Measurements from ENCODE around the gene CEP350. TPM values are rescaled to one million over a fixed set of nuclear protein-coding genes. Genes with fewer than 3 reads are reported as not detected.

The CEP350 gene
- polyA plus RNA-seq, 1 of the 3 experiments (the other 2 are of a cell fraction), result 2.9 TPM

DNA sequence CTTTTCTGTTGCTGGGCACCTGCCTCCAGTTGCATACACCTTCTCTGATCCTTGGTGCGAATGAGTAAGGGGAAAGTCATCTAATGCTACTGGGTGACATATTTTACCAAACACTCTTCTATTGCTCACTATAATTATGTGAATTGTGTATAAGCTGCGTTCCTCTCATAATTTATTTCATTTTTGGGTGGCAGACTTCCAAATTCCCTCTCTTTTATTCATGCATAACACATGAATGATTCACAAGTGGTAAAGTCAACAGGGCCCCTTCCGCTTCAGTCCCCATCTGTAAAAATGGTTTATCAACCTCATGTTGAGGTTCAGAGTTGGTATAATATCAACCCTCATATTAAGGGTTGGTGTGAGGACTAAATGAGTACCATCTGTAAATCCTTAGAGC lies 196.9 kb downstream of the CEP350 start:
- no peaks in the 10 kb centered on the region for H3K9me2 ChIP-seq
- peaks cover 18% of the 10 kb centered on the region for H3K79me2 ChIP-seq (ENCODE audit: insufficient read depth)
- peak overlapping the region; percentile 44 for H3K4me2 ChIP-seq
- H4K20me1 ChIP-seq (ENCODE audit: insufficient read depth), result no peaks in the 10 kb centered on the region
- H3F3A ChIP-seq (replicated peaks; ENCODE audit: insufficient read depth), result peaks cover 17% of the 10 kb centered on the region
- CTCF ChIA-PET, result interaction anchor here (0.6 kb wide), 1 partner anchor 303 kb away, joined by 3 read pairs; no protein-coding TSS in a partner anchor
- H3K9me3 ChIP-seq, result no peaks in the 10 kb centered on the region
- no peaks in the 10 kb centered on the region for H3K27me3 ChIP-seq (ENCODE audit: insufficient read depth)
- H2AFZ ChIP-seq (ENCODE audit: low read depth), result peak overlapping the region; percentile 66; the same call in 1 of the 2 replicates
- H3K4me3 ChIP-seq (ENCODE audit: low read depth in 2 of 2, low read length in 1 of 2), result no peak overlapping the region
- H3K9ac ChIP-seq, result peak overlapping the region; percentile 6; the same call in 1 of the 2 replicates
- H3K4me1 ChIP-seq (ENCODE audit: control insufficient read depth in 1 of 2, insufficient read depth in 2 of 2, low read depth in 1 of 2, low read length in 1 of 2), result peaks cover 20 to 23% of the 10 kb centered on the region in 2 experiments
- no peak for DNase-seq
- POLR2A ChIA-PET, result no interaction called here
- H3K27ac ChIP-seq (ENCODE audit: low read depth in 2 of 2, low read length in 1 of 2), result peak overlapping the region; percentile 75 to 87; a peak in 3 of 4 replicates
- WGBS (ENCODE audit: low lambda C conversion rate), result 26% methylated on average over 3 of the region's 3 CpGs
- H3K36me3 ChIP-seq (replicated peaks in 1 of 2; ENCODE audit: control insufficient read depth in 1 of 2, insufficient read depth in 2 of 2, low read length in 1 of 2), result no peaks in the 10 kb centered on the region
- TF ChIP-seq GABPA (IDR thresholded peaks at IDR 0.05; ENCODE audit: low read depth) (no peak), TCF12 (IDR thresholded peaks at IDR 0.05) (peak; percentile 85), PBX3 (IDR thresholded peaks at IDR 0.05) (peak; percentile 43), POLR2AphosphoS5 (IDR thresholded peaks at IDR 0.05; ENCODE audit: low read depth, low read length) (peak; percentile 33; the same call in 1 of the 2 replicates), EZH2phosphoT487 (IDR thresholded peaks at IDR 0.05; ENCODE audit: borderline replicate concordance, low read depth) (no peak), CTCF (IDR thresholded peaks at IDR 0.05) (no peak), JUND (IDR thresholded peaks at IDR 0.05) (peak; percentile 91), FOXM1 (IDR thresholded peaks at IDR 0.05; ENCODE audit: low read depth) (no peak), TAF1 (IDR thresholded peaks at IDR 0.05; ENCODE audit: borderline replicate concordance, low read depth, low read length) (no peak), GATA2 (CRISPR knock-in tag; IDR thresholded peaks at IDR 0.05) (no peak), NRF1 (IDR thresholded peaks at IDR 0.05; ENCODE audit: low read depth, low read length) (no peak), CHD2 (IDR thresholded peaks at IDR 0.05; ENCODE audit: low read length, partially characterized antibody) (no peak), RFX5 (IDR thresholded peaks at IDR 0.05; ENCODE audit: low read length) (no peak), YY1 (IDR thresholded peaks at IDR 0.05; ENCODE audit: low read depth) (no peak), FOSL2 (IDR thresholded peaks at IDR 0.05; ENCODE audit: borderline replicate concordance, low read depth) (peak; percentile 95), EP300 (IDR thresholded peaks at IDR 0.05; ENCODE audit: borderline replicate concordance in 1 of 2, low read depth in 1 of 2, low read length in 1 of 2) (peak in 1 of 2 experiments; percentile 70; a peak in 2 of 4 replicates), TEAD4 (IDR thresholded peaks at IDR 0.05; ENCODE audit: borderline replicate concordance, insufficient read depth) (peak; percentile 72; the same call in 1 of the 2 replicates), NFIC (IDR thresholded peaks at IDR 0.05; ENCODE audit: borderline replicate concordance) (peak; percentile 87), ZBTB33 (IDR thresholded peaks at IDR 0.05; ENCODE audit: borderline replicate concordance, low read depth) (peak; percentile 25; the same call in 1 of the 2 replicates)
- TF ChIP-seq, protein P1, sequence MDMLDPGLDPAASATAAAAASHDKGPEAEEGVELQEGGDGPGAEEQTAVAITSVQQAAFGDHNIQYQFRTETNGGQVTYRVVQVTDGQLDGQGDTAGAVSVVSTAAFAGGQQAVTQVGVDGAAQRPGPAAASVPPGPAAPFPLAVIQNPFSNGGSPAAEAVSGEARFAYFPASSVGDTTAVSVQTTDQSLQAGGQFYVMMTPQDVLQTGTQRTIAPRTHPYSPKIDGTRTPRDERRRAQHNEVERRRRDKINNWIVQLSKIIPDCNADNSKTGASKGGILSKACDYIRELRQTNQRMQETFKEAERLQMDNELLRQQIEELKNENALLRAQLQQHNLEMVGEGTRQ (IDR thresholded peaks at IDR 0.05; ENCODE audit: borderline replicate concordance, low read depth, low read length), result no peak
- TF ChIP-seq, protein P2, sequence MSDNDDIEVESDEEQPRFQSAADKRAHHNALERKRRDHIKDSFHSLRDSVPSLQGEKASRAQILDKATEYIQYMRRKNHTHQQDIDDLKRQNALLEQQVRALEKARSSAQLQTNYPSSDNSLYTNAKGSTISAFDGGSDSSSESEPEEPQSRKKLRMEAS (IDR thresholded peaks at IDR 0.05; ENCODE audit: low read depth), result peak; percentile 60
- TF ChIP-seq, protein P3, sequence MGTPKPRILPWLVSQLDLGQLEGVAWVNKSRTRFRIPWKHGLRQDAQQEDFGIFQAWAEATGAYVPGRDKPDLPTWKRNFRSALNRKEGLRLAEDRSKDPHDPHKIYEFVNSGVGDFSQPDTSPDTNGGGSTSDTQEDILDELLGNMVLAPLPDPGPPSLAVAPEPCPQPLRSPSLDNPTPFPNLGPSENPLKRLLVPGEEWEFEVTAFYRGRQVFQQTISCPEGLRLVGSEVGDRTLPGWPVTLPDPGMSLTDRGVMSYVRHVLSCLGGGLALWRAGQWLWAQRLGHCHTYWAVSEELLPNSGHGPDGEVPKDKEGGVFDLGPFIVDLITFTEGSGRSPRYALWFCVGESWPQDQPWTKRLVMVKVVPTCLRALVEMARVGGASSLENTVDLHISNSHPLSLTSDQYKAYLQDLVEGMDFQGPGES (IDR thresholded peaks at IDR 0.05; ENCODE audit: low read depth, low read length), result no peak
- TF ChIP-seq, protein P4, sequence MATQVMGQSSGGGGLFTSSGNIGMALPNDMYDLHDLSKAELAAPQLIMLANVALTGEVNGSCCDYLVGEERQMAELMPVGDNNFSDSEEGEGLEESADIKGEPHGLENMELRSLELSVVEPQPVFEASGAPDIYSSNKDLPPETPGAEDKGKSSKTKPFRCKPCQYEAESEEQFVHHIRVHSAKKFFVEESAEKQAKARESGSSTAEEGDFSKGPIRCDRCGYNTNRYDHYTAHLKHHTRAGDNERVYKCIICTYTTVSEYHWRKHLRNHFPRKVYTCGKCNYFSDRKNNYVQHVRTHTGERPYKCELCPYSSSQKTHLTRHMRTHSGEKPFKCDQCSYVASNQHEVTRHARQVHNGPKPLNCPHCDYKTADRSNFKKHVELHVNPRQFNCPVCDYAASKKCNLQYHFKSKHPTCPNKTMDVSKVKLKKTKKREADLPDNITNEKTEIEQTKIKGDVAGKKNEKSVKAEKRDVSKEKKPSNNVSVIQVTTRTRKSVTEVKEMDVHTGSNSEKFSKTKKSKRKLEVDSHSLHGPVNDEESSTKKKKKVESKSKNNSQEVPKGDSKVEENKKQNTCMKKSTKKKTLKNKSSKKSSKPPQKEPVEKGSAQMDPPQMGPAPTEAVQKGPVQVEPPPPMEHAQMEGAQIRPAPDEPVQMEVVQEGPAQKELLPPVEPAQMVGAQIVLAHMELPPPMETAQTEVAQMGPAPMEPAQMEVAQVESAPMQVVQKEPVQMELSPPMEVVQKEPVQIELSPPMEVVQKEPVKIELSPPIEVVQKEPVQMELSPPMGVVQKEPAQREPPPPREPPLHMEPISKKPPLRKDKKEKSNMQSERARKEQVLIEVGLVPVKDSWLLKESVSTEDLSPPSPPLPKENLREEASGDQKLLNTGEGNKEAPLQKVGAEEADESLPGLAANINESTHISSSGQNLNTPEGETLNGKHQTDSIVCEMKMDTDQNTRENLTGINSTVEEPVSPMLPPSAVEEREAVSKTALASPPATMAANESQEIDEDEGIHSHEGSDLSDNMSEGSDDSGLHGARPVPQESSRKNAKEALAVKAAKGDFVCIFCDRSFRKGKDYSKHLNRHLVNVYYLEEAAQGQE (IDR thresholded peaks at IDR 0.05; ENCODE audit: low read depth, low read length), result no peak

Measured in SK-N-SH (cell line).